Parathyroid adenoma (tissue), 2 donors: ENCODE measurements around the gene DHX35.

Experiments
- H2AFZ ChIP-seq: fragments of 300-600 bp; sonication (generic); one replicate; pipeline ENCODE4 v1.7.0; 2017; ENCODE audit warnings: antibody characterized with exemption, mild to moderate bottlenecking
- H3K27ac ChIP-seq: fragments of 300-600 bp; sonication (generic); one replicate; pipeline ENCODE4 v1.7.0; 2017
- H3K27me3 ChIP-seq: fragments of 300-600 bp; sonication (generic); one replicate; pipeline ENCODE4 v1.7.0; 2017; ENCODE audit warnings: low read length; ENCODE audit not compliant: control insufficient read depth, insufficient read depth
- H3K36me3 ChIP-seq: fragments of 300-600 bp; sonication (generic); one replicate; pipeline ENCODE4 v1.7.0; 2017; ENCODE audit warnings: low read length; ENCODE audit not compliant: control insufficient read depth, insufficient read depth
- H3K4me1 ChIP-seq: fragments of 300-600 bp; sonication (generic); one replicate; pipeline ENCODE4 v1.7.0; 2017; ENCODE audit warnings: control low read depth
- H3K4me2 ChIP-seq: fragments of 300-600 bp; sonication (generic); one replicate; pipeline ENCODE4 v1.7.0; 2017; ENCODE audit warnings: low read length
- H3K4me3 ChIP-seq: fragments of 300-600 bp; sonication (generic); one replicate; pipeline ENCODE4 v1.7.0; 2017; ENCODE audit warnings: low read depth, low read length
- H3K79me2 ChIP-seq: fragments of 300-600 bp; sonication (generic); one replicate; pipeline ENCODE4 v1.7.0; 2017; ENCODE audit warnings: control low read depth
- H3K9ac ChIP-seq: fragments of 300-600 bp; sonication (generic); one replicate; pipeline ENCODE4 v1.7.0; 2017; ENCODE audit warnings: mild to moderate bottlenecking
- H3K9me3 ChIP-seq: fragments of 300-600 bp; sonication (generic); one replicate; pipeline ENCODE4 v1.7.0; 2017; ENCODE audit warnings: low read length; ENCODE audit not compliant: control insufficient read depth
- CTCF ChIP-seq: fragments of 300-600 bp; sonication (generic); IDR thresholded peaks from one replicate; pipeline ENCODE4 v1.7.0; 2017; ENCODE audit warnings: antibody characterized with exemption, mild to moderate bottlenecking
- donor health status: primary hyperparathyroidism.

The DHX35 gene

GRCh38 chr20:39072132-39072531 is 110.0 kb downstream of the DHX35 start:
- Histone ChIP-seq H3K27me3 (no peaks in the 10 kb centered on the region), H3K4me2 (no peak overlapping the region), H3K4me3 (no peak overlapping the region), H3K9me3 (no peaks in the 10 kb centered on the region), H2AFZ (no peak overlapping the region), H3K79me2 (no peaks in the 10 kb centered on the region), H3K36me3 (no peaks in the 10 kb centered on the region), H3K4me1 (no peaks in the 10 kb centered on the region), H3K27ac (no peak overlapping the region), H3K9ac (no peak overlapping the region)
- TF ChIP-seq CTCF = no peak

GRCh38 chr20:39072653-39073052 is 110.5 kb downstream of the DHX35 start:
- H3K27ac ChIP-seq = no peak overlapping the region
- H3K9me3 ChIP-seq = no peaks in the 10 kb centered on the region
- H3K4me1 ChIP-seq = no peaks in the 10 kb centered on the region
- TF ChIP-seq CTCF = no peak
- no peaks in the 10 kb centered on the region for H3K27me3 ChIP-seq
- H3K4me3 ChIP-seq = no peak overlapping the region
- no peak overlapping the region for H3K4me2 ChIP-seq
- H3K9ac ChIP-seq = no peak overlapping the region
- no peak overlapping the region for H2AFZ ChIP-seq
- no peaks in the 10 kb centered on the region for H3K36me3 ChIP-seq
- no peaks in the 10 kb centered on the region for H3K79me2 ChIP-seq

- no peaks in the 10 kb centered on the region for H3K36me3 ChIP-seq
- no peaks in the 10 kb centered on the region for H3K4me1 ChIP-seq
- H2AFZ ChIP-seq = no peak overlapping the region
- H3K4me3 ChIP-seq = no peak overlapping the region
- H3K79me2 ChIP-seq = no peaks in the 10 kb centered on the region
- no peaks in the 10 kb centered on the region for H3K9me3 ChIP-seq
- no peak overlapping the region for H3K4me2 ChIP-seq
- H3K27ac ChIP-seq = no peak overlapping the region
- no peak overlapping the region for H3K9ac ChIP-seq
- no peaks in the 10 kb centered on the region for H3K27me3 ChIP-seq
- TF ChIP-seq CTCF = no peak
Observed at GRCh38 chr20:39075731-39076130, 113.6 kb downstream of the DHX35 start.

- Histone ChIP-seq H3K27ac (no peak overlapping the region), H3K4me2 (no peak overlapping the region), H2AFZ (no peak overlapping the region), H3K27me3 (no peaks in the 10 kb centered on the region), H3K79me2 (no peaks in the 10 kb centered on the region), H3K36me3 (no peaks in the 10 kb centered on the region), H3K4me3 (no peak overlapping the region), H3K9ac (no peak overlapping the region), H3K9me3 (no peaks in the 10 kb centered on the region), H3K4me1 (no peaks in the 10 kb centered on the region)
- no peak for TF ChIP-seq CTCF
Observed at GRCh38 chr20:39076958-39077357, 114.8 kb downstream of the DHX35 start.

- Histone ChIP-seq H2AFZ (no peak overlapping the region), H3K4me3 (no peak overlapping the region), H3K27me3 (no peaks in the 10 kb centered on the region), H3K36me3 (no peaks in the 10 kb centered on the region), H3K4me1 (no peaks in the 10 kb centered on the region), H3K79me2 (no peaks in the 10 kb centered on the region), H3K4me2 (no peak overlapping the region), H3K9me3 (no peaks in the 10 kb centered on the region), H3K27ac (no peak overlapping the region), H3K9ac (no peak overlapping the region)
- TF ChIP-seq CTCF = no peak
Observed at GRCh38 chr20:39080326-39080725, 118.2 kb downstream of the DHX35 start.
